Prostate gland (tissue), 2 donors: ENCODE results near the gene VASN. TPM values are rescaled to one million over a fixed set of nuclear protein-coding genes. Genes with fewer than 3 reads are reported as not detected.

Experiments used
- small RNA-seq, 2 donors: library from RNA; depleted of rRNA; stranded (forward); fragments of <200 nt; gene quantifications; one replicate each; pipeline ENCODE3, GENCODE V24; 2016
- total RNA-seq, 2 donors: library from RNA; depleted of rRNA; stranded (reverse); fragments of >200 nt; gene quantifications; one replicate each; pipeline ENCODE4 v1.1.0, GENCODE V29; 2016

VASN gene
- total RNA-seq, 2 donors from 2014 or later: 13.1 to 97.4 TPM

Small RNA genes lying within 50 kb of the gene (small RNA-seq; reads per million reads assigned to genes)
- 0 reads per million in 2 donors for gene AC012676.2

Other genes starting within 250 kb of the VASN start
- gene SRL, start 129.8 kb upstream of the VASN start, total RNA-seq: 1 to 10 TPM; 2.6 to 5.3 TPM
- 10 to 100 TPM in 1 of 2 donors, 1 to 10 TPM in 1; 9.0 to 12.8 TPM for gene TFAP4, start 98.8 kb upstream of the VASN start, total RNA-seq
- gene GLIS2, start 55.8 kb upstream of the VASN start, total RNA-seq: 10 to 100 TPM in 1 of 2 donors, 1 to 10 TPM in 1; 3.8 to 10.5 TPM
- gene PAM16, start 20.5 kb upstream of the VASN start, total RNA-seq: 100 to 1,000 TPM in 1 of 2 donors, 10 to 100 TPM in 1; 28.6 to 100 TPM
- 100 to 1,000 TPM in 1 of 2 donors, 10 to 100 TPM in 1; 24.1 to 122 TPM for gene CORO7, start 44.7 kb downstream of the VASN start, total RNA-seq
- 10 to 100 TPM; 47.6 to 60.0 TPM for gene DNAJA3, start 54.0 kb downstream of the VASN start, total RNA-seq
- gene NMRAL1, start 102.8 kb downstream of the VASN start, total RNA-seq: 10 to 100 TPM; 40.8 to 90.9 TPM
- gene HMOX2, start 104.5 kb downstream of the VASN start, total RNA-seq: 10 to 100 TPM; 39.9 to 70.8 TPM
- 10 to 100 TPM; 21.1 to 30.6 TPM for gene CDIP1, start 166.9 kb downstream of the VASN start, total RNA-seq
- gene C16orf96, start 184.5 kb downstream of the VASN start, total RNA-seq: 1 to 10 TPM in 1 of 2 donors, under 1 TPM in 1; 0.27 to 3.8 TPM
- 10 to 100 TPM; 14.5 to 22.1 TPM for gene UBALD1, start 243.0 kb downstream of the VASN start, total RNA-seq